ENCODE results near the gene IVL.

- TF ChIP-seq POLR2AphosphoS5 (IDR thresholded peaks at IDR 0.05) = no peak
- no peak for TF ChIP-seq POLR2A (IDR thresholded peaks at IDR 0.05)
Observed at GRCh38 chr1:152917794-152918193, 9.4 kb downstream of the IVL start.
